Glutamatergic neuron (in vitro differentiated cells): ENCODE results near the gene IL1RAPL2. TPM values are rescaled to one million over a fixed set of nuclear protein-coding genes. Genes with fewer than 3 reads are reported as not detected.
"Not testable (repeated sequence)": the region's sequence is repeated elsewhere in the genome, so short reads cannot be mapped to it uniquely, and the experiment has no call there.

Source experiments
- DNase-seq: peaks from one replicate; pipeline ENCODE4 v3.0.0; 2022
- H3K27ac Mint-ChIP-seq: one replicate; pipeline ENCODE4 v1.8.0; 2020; ENCODE audit warnings: mild to moderate bottlenecking, mixed read lengths, inconsistent platforms; ENCODE audit not compliant: unreplicated experiment
- H3K27me3 Mint-ChIP-seq: one replicate; pipeline ENCODE4 v1.8.0; 2020; ENCODE audit warnings: mild to moderate bottlenecking, moderate library complexity, mixed read lengths, inconsistent platforms; ENCODE audit not compliant: unreplicated experiment
- H3K36me3 Mint-ChIP-seq: one replicate; pipeline ENCODE4 v1.8.0; 2020; ENCODE audit warnings: mild to moderate bottlenecking, mixed read lengths, inconsistent platforms; ENCODE audit not compliant: unreplicated experiment
- H3K4me1 Mint-ChIP-seq: one replicate; pipeline ENCODE4 v1.8.0; 2020; ENCODE audit warnings: mild to moderate bottlenecking, low read depth, mixed read lengths, inconsistent platforms; ENCODE audit not compliant: unreplicated experiment
- H3K4me3 Mint-ChIP-seq: one replicate; pipeline ENCODE4 v1.8.0; 2020; ENCODE audit warnings: mild to moderate bottlenecking, mixed read lengths, inconsistent platforms; ENCODE audit not compliant: unreplicated experiment
- H3K9me3 Mint-ChIP-seq: one replicate; pipeline ENCODE4 v1.8.0; 2020; ENCODE audit warnings: mild to moderate bottlenecking, moderate library complexity, mixed read lengths, inconsistent platforms; ENCODE audit not compliant: unreplicated experiment
- CTCF ChIP-seq: fragments of 200-600 bp; sonication (generic); IDR thresholded peaks from one replicate; pipeline ENCODE4 v1.5.0; 2021; ENCODE audit not compliant: partially characterized antibody, unreplicated experiment
- total RNA-seq: library from RNA; stranded (reverse); fragmentation: NEBNext Ultra II Directional; extraction: Animal tissue kit (Norgen Biotek cat#: 25700); gene quantifications from one replicate; pipeline ENCODE4 v1.2.1, GENCODE V29; 2021; ENCODE audit not compliant: unreplicated experiment

Gene IL1RAPL2
- total RNA-seq, 1 donor from 2014 or later: 0.76 TPM

GRCh38 chrX:105664243-105664642 is 1098.2 kb downstream of the IL1RAPL2 start:
- Mint-ChIP-seq H3K9me3 (no peaks in the 10 kb centered on the region), H3K27me3 (no peaks in the 10 kb centered on the region), H3K36me3 (no peaks in the 10 kb centered on the region), H3K4me3 (no peak overlapping the region), H3K4me1 (no peaks in the 10 kb centered on the region), H3K27ac (no peak overlapping the region)
- no peak for DNase-seq
- no peak for TF ChIP-seq CTCF

- not testable (repeated sequence) for H3K27me3 Mint-ChIP-seq, DNase-seq, H3K4me3 Mint-ChIP-seq, H3K27ac Mint-ChIP-seq, H3K36me3 Mint-ChIP-seq, H3K9me3 Mint-ChIP-seq, H3K4me1 Mint-ChIP-seq
Measured at GRCh38 chrX:105684288-105684687, 1118.3 kb downstream of the IL1RAPL2 start.

- no peaks in the 10 kb centered on the region for H3K27me3 Mint-ChIP-seq
- no peak for DNase-seq
- H3K4me3 Mint-ChIP-seq: no peak overlapping the region
- TF ChIP-seq CTCF: no peak
- H3K36me3 Mint-ChIP-seq: no peaks in the 10 kb centered on the region
- H3K9me3 Mint-ChIP-seq: no peaks in the 10 kb centered on the region
- no peak overlapping the region for H3K27ac Mint-ChIP-seq
- no peaks in the 10 kb centered on the region for H3K4me1 Mint-ChIP-seq
Measured at GRCh38 chrX:105694839-105695238, 1128.8 kb downstream of the IL1RAPL2 start.

GRCh38 chrX:105695451-105695850 is 1129.5 kb downstream of the IL1RAPL2 start:
- no peaks in the 10 kb centered on the region for H3K36me3 Mint-ChIP-seq
- H3K27ac Mint-ChIP-seq: no peak overlapping the region
- H3K9me3 Mint-ChIP-seq: no peaks in the 10 kb centered on the region
- TF ChIP-seq CTCF: no peak
- H3K4me3 Mint-ChIP-seq: no peak overlapping the region
- DNase-seq: no peak
- H3K27me3 Mint-ChIP-seq: no peaks in the 10 kb centered on the region
- H3K4me1 Mint-ChIP-seq: peaks cover 2% of the 10 kb centered on the region

- H3K9me3 Mint-ChIP-seq: no peaks in the 10 kb centered on the region
- no peak overlapping the region for H3K4me3 Mint-ChIP-seq
- no peak overlapping the region for H3K27ac Mint-ChIP-seq
- no peaks in the 10 kb centered on the region for H3K27me3 Mint-ChIP-seq
- no peak for TF ChIP-seq CTCF
- DNase-seq: no peak
- peaks cover 10% of the 10 kb centered on the region for H3K4me1 Mint-ChIP-seq
- H3K36me3 Mint-ChIP-seq: no peaks in the 10 kb centered on the region
Measured at GRCh38 chrX:105696870-105697269, 1130.9 kb downstream of the IL1RAPL2 start.
